ENCODE measurements around the gene EIF4G2. TPM values are rescaled to one million over a fixed set of nuclear protein-coding genes. Genes with fewer than 3 reads are reported as not detected.

Gene EIF4G2
- total RNA-seq (2022; extraction: Qiagen RNA extraction): 490 to 851 TPM (median 552 TPM) in 5 replicates

DNA sequence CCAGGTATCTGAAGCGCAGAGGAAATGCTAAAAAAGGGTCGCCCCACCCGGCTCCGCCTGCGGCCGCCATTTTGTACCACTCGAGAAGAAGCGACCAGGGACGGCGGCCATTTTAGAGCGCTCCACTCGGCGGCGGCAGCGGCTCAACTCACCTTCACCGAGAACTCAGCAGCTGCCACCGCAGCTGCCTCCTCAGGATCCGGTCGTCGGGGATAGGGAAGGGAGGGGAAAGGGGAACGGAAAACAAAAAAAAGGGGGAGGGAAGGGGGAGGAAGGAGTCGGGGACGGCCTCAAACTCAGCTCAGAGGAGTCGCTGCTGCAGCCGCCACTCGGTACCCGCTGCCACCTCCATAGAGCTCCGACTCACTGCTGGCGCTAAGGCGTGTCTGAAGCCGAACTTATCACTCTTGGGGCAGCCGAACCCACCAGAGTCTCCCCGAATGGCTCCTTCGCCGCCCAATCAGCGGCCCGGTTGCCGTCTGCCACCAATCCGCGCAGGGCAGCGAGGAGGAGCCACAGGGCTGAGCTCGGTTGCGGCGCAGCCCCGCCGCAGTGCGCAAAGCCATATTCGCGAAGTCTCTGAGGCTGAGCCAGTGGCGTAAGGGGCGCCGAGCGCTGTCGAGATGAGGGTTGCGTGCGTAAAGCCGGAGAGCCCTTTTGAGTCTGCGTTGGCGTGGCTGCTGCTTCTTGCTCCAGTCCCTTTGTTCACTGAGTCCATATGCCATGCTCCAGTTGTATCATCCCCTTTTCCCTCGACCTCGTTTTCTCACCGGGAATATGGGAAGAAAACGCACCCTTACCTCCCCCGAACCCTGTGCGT is at the start of gene EIF4G2:
EIF4G2 (minus strand) TSS at position 374 of the 820 bp plus-strand sequence.

DNA sequence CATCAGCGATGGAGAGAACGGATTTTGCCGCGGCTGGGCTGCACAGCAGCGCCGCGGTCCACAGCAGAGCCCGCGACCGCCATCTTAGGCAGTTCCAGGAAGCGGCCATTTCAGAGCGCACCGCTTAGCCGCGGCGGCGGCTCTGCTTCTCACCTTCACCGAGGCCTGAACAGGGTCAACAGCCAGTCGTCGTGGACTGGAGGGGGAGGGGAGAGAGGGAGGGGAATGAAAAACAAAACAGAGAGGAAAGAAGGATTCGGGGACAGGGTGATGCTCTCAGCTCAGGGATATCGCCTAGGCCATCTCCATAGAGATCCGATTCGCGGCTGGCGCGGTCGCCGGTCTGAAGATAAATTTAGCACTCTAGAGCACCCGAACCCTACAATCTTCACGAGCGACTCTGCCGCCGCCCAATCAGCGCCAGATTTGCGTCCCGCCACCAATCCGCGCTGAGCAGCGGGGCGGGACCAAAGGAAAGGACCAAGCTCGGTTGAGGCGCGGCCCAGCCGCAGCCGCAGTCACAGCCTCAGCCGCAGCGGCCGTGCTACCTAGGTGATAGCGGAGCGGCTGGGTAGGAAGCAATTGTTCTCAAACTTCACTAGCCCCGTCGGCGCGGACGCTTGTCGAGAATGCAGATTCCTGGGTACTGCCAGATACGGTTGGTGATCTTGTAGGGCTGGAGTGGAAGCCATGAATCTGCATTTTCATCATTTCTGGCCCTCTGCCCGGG is 49.1 kb upstream of the EIF4G2 start, which contains the start of gene ZBED5:
ZBED5 (minus strand) TSS at position 345 of the 730 bp plus-strand sequence. CDS start 3,108 bp downstream, outside the sequence.

DNA sequence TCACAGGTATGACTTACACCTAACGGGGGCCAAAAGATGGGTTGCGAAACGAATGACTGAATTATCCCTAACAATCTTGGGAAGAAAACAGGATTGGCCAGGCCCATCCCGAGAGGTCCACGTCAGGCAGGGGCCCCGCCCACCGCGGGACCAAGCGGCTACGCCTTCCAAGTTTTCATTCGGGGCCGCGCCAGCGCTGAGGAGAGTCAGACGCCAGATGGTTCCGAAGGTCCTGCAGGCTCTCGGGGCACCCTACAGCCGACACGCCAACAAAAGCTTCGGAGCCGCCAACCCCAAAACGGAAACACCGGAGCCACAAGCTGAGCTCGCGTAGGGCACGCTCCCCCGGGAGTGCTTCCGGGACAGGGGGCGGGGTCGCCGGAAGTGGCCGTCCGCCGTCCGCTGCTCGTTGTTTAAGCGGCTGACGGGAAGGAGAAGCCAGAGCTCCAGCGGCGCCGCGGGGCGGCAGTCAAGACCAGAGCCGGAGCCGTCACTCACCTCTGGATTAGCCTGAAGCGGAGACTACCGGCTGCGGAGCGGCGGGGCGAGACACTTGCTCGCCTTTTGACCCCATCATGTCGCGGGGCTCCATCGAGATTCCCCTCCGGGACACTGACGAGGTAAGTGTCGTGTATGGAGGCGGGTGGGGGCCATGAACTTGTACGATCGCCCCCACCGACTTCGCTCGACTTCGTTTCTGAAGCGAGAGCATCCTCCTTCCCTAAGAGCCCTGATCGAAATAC is 57.7 kb downstream of the EIF4G2 start, which contains the start of gene CTR9:
CTR9 (plus strand) TSS at position 409 of the 743 bp plus-strand sequence; CDS start at position 576, 167 bp downstream.

Other genes starting within 250 kb of the EIF4G2 start
- gene LYVE1, start 240.3 kb downstream of the EIF4G2 start, total RNA-seq (2022; extraction: Qiagen RNA extraction): 0.54 to 1.2 TPM (median 1.1 TPM) in 5 replicates
- gene IRAG1, start 115.2 kb downstream of the EIF4G2 start, total RNA-seq (2022; extraction: Qiagen RNA extraction): 0.03 to 0.21 TPM (median 0.06 TPM) in 5 replicates
- 21.6 to 33.4 TPM (median 24.5 TPM) in 5 replicates for gene CTR9, start 57.7 kb downstream of the EIF4G2 start, total RNA-seq (2022; extraction: Qiagen RNA extraction)
- gene ZBED5, start 49.1 kb upstream of the EIF4G2 start, total RNA-seq (2022; extraction: Qiagen RNA extraction): 16.9 to 23.1 TPM (median 20.8 TPM) in 5 replicates

Measured in A549 treated with Hydrocortisone at 1 μM for 4 hours (cell line).